NCI-H1436 treated with DMSO at 0.1 percent for 48 hours (cell line): ENCODE data around the gene FBXO7.
"Not testable (repeated sequence)": the region's sequence is repeated elsewhere in the genome, so short reads cannot be mapped to it uniquely, and the experiment has no call there.

ENCODE experiments used
- DNase-seq: peaks from one replicate; lab custom pipeline; 2025; lab: John Stamatoyannopoulos, UW

The FBXO7 gene

GRCh38 chr22:32474635-32475467 lies at the start of gene FBXO7:
Gene FBXO7 (plus strand): TSS chr22:32474811. CDS start chr22:32475003, 192 bp downstream.
- peak; percentile 16 for DNase-seq

- no peak for DNase-seq
Measured at GRCh38 chr22:32426881-32427280, 47.7 kb upstream of the FBXO7 start.

- DNase-seq: no peak
Measured at GRCh38 chr22:32430352-32430751, 44.3 kb upstream of the FBXO7 start.

- no peak for DNase-seq
Measured at GRCh38 chr22:32444068-32444467, 30.5 kb upstream of the FBXO7 start.

GRCh38 chr22:32446321-32446720 lies 28.3 kb upstream of the FBXO7 start:
- DNase-seq: no peak

GRCh38 chr22:32448980-32449379 lies 25.6 kb upstream of the FBXO7 start:
- DNase-seq: peak; percentile 2

- DNase-seq: no peak
Measured at GRCh38 chr22:32457031-32457430, 17.6 kb upstream of the FBXO7 start.

GRCh38 chr22:32462452-32462851 lies 12.2 kb upstream of the FBXO7 start:
- no peak for DNase-seq

- DNase-seq: no peak
Measured at GRCh38 chr22:32465661-32466060, 8.9 kb upstream of the FBXO7 start.

GRCh38 chr22:32466496-32466895 lies 8.1 kb upstream of the FBXO7 start:
- DNase-seq: no peak

- no peak for DNase-seq
Measured at GRCh38 chr22:32469799-32470212, 4.8 kb upstream of the FBXO7 start.

- no peak for DNase-seq
Measured at GRCh38 chr22:32473388-32473952, 1.1 kb upstream of the FBXO7 start.

- DNase-seq: no peak
Measured at GRCh38 chr22:32475468-32476010, 928 bp downstream of the FBXO7 start.

- no peak for DNase-seq
Measured at GRCh38 chr22:32476281-32477195, 1.9 kb downstream of the FBXO7 start.

- no peak for DNase-seq
Measured at GRCh38 chr22:32477596-32477995, 3.0 kb downstream of the FBXO7 start.

- DNase-seq: not testable (repeated sequence)
Measured at GRCh38 chr22:32478552-32478951, 3.9 kb downstream of the FBXO7 start.

GRCh38 chr22:32478994-32479393 lies 4.4 kb downstream of the FBXO7 start:
- DNase-seq: no peak

GRCh38 chr22:32480238-32480637 lies 5.6 kb downstream of the FBXO7 start:
- DNase-seq: no peak

- no peak for DNase-seq
Measured at GRCh38 chr22:32482708-32483107, 8.1 kb downstream of the FBXO7 start.

GRCh38 chr22:32486656-32487390 lies 12.2 kb downstream of the FBXO7 start:
- no peak for DNase-seq

- DNase-seq: no peak
Measured at GRCh38 chr22:32487461-32487860, 12.8 kb downstream of the FBXO7 start.

- DNase-seq: no peak
Measured at GRCh38 chr22:32489377-32489776, 14.8 kb downstream of the FBXO7 start.
